Measurements from ENCODE around the gene ANKRD42.

The ANKRD42 gene

DNA sequence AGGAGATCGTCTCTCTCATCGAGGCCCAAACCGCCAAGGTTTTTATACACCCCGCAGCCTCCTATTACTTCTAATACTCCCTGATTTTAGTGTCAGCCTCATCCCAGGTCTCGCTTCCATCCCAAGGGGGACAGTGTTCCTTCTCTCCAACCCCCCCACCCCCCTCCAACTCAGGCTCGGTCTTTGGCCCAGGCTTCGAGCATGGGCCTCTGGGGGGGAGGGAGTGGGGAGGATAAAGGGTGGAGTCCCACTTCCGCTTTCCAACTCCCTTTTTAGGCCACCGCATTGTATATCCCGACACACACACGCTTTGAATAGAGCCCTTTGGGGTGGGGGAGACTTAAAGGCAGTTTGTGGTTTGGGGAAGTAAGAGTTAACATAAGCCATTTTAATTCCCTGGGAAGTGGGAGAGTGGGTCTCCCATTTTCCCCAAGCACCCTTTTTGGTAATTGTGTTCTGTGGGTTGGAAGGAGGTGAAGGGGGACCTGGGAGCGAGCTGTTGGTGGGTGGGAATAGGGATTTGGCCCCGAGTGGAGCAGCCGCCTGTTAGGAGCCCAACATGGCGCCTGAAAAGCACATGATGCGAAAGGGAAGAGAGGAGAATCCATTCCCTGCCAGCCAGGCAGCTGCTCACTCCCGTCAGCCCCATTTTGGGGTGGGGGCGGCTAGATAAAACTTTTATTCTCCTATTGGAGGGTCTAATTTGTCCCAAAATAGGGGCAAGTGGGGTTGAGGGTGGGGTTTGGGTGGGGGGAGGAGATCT lies 35.7 kb upstream of the ANKRD42 start:
- Histone ChIP-seq H3K4me3 (ENCODE audit: low read depth, low read length) (peak overlapping the region; percentile 98), H3K4me1 (ENCODE audit: control insufficient read depth, insufficient read depth, low read length) (peaks cover 5% of the 10 kb centered on the region), H3K9me3 (ENCODE audit: control insufficient read depth, insufficient read depth, low read depth, low read length) (no peaks in the 10 kb centered on the region), H3K36me3 (ENCODE audit: control insufficient read depth in 2 of 2, insufficient read depth in 1 of 2, low read length in 2 of 2) (peaks cover 0 to 35% of the 10 kb centered on the region in 2 experiments; a peak in 1 of 3 replicates), H3K27ac (ENCODE audit: extremely low read depth, low read depth, low read length) (peak overlapping the region; percentile 67)
- CTCF ChIA-PET = no interaction called here
- POLR2A ChIA-PET = interaction anchor here (0.7 to 3.2 kb wide), 23 partner anchors 10 to 424 kb away, joined by 3 to 46 read pairs (median 7); partner anchors contain the start of genes ANKRD42, CCDC90B, DDIAS and FAM181B
- TF ChIP-seq MZF1 (tag by site-specific recombination; IDR thresholded peaks at IDR 0.05; ENCODE audit: borderline replicate concordance) (0 out of 2 replicates have a peak, but pooled peaks have one; percentile 37), ZNF596 (tag by site-specific recombination; IDR thresholded peaks at IDR 0.05) (no peak), KLF1 (tag by site-specific recombination; IDR thresholded peaks at IDR 0.05) (peak; percentile 31; the same call in 1 of the 2 replicates), ZNF121 (tag by site-specific recombination; IDR thresholded peaks at IDR 0.05) (no peak), ZNF544 (tag by site-specific recombination; IDR thresholded peaks at IDR 0.05) (no peak), ZNF394 (tag by site-specific recombination; IDR thresholded peaks at IDR 0.05; ENCODE audit: borderline replicate concordance) (0 out of 2 replicates have a peak, but pooled peaks have one; percentile 19), ZNF138 (tag by site-specific recombination; IDR thresholded peaks at IDR 0.05; ENCODE audit: borderline replicate concordance) (no peak), ZNF341 (tag by site-specific recombination; IDR thresholded peaks at IDR 0.05; ENCODE audit: low read depth) (peak; percentile 36; the same call in 1 of the 2 replicates), SP2 (tag by site-specific recombination; IDR thresholded peaks at IDR 0.05) (peak; percentile 27), ZBTB8A (tag by site-specific recombination; IDR thresholded peaks at IDR 0.05) (peak; percentile 54), ZNF600 (tag by site-specific recombination; IDR thresholded peaks at IDR 0.05) (peak; percentile 81), ZNF2 (tag by site-specific recombination; IDR thresholded peaks at IDR 0.05) (no peak), GLIS2 (tag by site-specific recombination; IDR thresholded peaks at IDR 0.05) (0 out of 2 replicates have a peak, but pooled peaks have one; percentile 45), ZNF664 (tag by site-specific recombination; IDR thresholded peaks at IDR 0.05) (no peak), ZNF398 (tag by site-specific recombination; IDR thresholded peaks at IDR 0.05) (peak; percentile 80), REPIN1 (tag by site-specific recombination; IDR thresholded peaks at IDR 0.05; ENCODE audit: low read depth) (0 out of 2 replicates have a peak, but pooled peaks have one; percentile 45), YY1 (tag by site-specific recombination; IDR thresholded peaks at IDR 0.05) (peak; percentile 62), ZFHX2 (tag by site-specific recombination; conservative IDR thresholded peaks at IDR 0.05) (peak; percentile 30; the same call in 1 of the 2 replicates), WT1 (tag by site-specific recombination; IDR thresholded peaks at IDR 0.05) (peak; percentile 53; the same call in 1 of the 2 replicates), ZNF335 (tag by site-specific recombination; conservative IDR thresholded peaks at IDR 0.05) (peak; percentile 68), ZNF23 (tag by site-specific recombination; IDR thresholded peaks at IDR 0.05; ENCODE audit: borderline replicate concordance) (no peak)
- TF ChIP-seq, protein P1, sequence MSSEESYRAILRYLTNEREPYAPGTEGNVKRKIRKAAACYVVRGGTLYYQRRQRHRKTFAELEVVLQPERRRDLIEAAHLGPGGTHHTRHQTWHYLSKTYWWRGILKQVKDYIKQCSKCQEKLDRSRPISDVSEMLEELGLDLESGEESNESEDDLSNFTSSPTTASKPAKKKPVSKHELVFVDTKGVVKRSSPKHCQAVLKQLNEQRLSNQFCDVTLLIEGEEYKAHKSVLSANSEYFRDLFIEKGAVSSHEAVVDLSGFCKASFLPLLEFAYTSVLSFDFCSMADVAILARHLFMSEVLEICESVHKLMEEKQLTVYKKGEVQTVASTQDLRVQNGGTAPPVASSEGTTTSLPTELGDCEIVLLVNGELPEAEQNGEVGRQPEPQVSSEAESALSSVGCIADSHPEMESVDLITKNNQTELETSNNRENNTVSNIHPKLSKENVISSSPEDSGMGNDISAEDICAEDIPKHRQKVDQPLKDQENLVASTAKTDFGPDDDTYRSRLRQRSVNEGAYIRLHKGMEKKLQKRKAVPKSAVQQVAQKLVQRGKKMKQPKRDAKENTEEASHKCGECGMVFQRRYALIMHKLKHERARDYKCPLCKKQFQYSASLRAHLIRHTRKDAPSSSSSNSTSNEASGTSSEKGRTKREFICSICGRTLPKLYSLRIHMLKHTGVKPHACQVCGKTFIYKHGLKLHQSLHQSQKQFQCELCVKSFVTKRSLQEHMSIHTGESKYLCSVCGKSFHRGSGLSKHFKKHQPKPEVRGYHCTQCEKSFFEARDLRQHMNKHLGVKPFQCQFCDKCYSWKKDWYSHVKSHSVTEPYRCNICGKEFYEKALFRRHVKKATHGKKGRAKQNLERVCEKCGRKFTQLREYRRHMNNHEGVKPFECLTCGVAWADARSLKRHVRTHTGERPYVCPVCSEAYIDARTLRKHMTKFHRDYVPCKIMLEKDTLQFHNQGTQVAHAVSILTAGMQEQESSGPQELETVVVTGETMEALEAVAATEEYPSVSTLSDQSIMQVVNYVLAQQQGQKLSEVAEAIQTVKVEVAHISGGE (tag by site-specific recombination; conservative IDR thresholded peaks at IDR 0.05; ENCODE audit: low read depth) = peak; percentile 83
- TF ChIP-seq, protein P2, sequence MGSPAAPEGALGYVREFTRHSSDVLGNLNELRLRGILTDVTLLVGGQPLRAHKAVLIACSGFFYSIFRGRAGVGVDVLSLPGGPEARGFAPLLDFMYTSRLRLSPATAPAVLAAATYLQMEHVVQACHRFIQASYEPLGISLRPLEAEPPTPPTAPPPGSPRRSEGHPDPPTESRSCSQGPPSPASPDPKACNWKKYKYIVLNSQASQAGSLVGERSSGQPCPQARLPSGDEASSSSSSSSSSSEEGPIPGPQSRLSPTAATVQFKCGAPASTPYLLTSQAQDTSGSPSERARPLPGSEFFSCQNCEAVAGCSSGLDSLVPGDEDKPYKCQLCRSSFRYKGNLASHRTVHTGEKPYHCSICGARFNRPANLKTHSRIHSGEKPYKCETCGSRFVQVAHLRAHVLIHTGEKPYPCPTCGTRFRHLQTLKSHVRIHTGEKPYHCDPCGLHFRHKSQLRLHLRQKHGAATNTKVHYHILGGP (tag by site-specific recombination; IDR thresholded peaks at IDR 0.05) = no peak
- TF ChIP-seq, protein P3, sequence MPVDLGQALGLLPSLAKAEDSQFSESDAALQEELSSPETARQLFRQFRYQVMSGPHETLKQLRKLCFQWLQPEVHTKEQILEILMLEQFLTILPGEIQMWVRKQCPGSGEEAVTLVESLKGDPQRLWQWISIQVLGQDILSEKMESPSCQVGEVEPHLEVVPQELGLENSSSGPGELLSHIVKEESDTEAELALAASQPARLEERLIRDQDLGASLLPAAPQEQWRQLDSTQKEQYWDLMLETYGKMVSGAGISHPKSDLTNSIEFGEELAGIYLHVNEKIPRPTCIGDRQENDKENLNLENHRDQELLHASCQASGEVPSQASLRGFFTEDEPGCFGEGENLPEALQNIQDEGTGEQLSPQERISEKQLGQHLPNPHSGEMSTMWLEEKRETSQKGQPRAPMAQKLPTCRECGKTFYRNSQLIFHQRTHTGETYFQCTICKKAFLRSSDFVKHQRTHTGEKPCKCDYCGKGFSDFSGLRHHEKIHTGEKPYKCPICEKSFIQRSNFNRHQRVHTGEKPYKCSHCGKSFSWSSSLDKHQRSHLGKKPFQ (tag by site-specific recombination; IDR thresholded peaks at IDR 0.05) = 0 out of 2 replicates have a peak, but pooled peaks have one; percentile 44
- TF ChIP-seq, protein P4, sequence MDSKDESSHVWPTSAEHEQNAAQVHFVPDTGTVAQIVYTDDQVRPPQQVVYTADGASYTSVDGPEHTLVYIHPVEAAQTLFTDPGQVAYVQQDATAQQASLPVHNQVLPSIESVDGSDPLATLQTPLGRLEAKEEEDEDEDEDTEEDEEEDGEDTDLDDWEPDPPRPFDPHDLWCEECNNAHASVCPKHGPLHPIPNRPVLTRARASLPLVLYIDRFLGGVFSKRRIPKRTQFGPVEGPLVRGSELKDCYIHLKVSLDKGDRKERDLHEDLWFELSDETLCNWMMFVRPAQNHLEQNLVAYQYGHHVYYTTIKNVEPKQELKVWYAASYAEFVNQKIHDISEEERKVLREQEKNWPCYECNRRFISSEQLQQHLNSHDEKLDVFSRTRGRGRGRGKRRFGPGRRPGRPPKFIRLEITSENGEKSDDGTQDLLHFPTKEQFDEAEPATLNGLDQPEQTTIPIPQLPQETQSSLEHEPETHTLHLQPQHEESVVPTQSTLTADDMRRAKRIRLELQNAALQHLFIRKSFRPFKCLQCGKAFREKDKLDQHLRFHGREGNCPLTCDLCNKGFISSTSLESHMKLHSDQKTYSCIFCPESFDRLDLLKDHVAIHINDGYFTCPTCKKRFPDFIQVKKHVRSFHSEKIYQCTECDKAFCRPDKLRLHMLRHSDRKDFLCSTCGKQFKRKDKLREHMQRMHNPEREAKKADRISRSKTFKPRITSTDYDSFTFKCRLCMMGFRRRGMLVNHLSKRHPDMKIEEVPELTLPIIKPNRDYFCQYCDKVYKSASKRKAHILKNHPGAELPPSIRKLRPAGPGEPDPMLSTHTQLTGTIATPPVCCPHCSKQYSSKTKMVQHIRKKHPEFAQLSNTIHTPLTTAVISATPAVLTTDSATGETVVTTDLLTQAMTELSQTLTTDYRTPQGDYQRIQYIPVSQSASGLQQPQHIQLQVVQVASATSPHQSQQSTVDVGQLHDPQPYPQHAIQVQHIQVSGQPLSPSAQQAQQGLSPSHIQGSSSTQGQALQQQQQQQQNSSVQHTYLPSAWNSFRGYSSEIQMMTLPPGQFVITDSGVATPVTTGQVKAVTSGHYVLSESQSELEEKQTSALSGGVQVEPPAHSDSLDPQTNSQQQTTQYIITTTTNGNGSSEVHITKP (tag by site-specific recombination; IDR thresholded peaks at IDR 0.05) = peak; percentile 33; the same call in 1 of the 2 replicates
